HepG2 (cell line): Measurements from ENCODE around the gene PRRT2. TPM values are rescaled to one million over a fixed set of nuclear protein-coding genes. Genes with fewer than 3 reads are reported as not detected.
A peak's percentile ranks its signal among the peaks of the same experiment; 100 is the strongest.

Source experiments
- BCLAF1 ChIP-seq: fragments of 450-650 bp; IDR thresholded peaks from 2 replicates; pipeline ENCODE4 v1.6.1; 2017; ENCODE audit warnings: mild to moderate bottlenecking
- ELF1 ChIP-seq: sonication (generic); formaldehyde crosslinking; IDR thresholded peaks from 2 replicates; pipeline ENCODE4 v1.4.0; 2020; ENCODE audit warnings: missing genetic modification reagents
- ELF3 ChIP-seq: IDR thresholded peaks from 2 replicates; pipeline ENCODE4 v1.6.1; 2016; ENCODE audit warnings: missing genetic modification reagents, missing compliant biosample characterization
- FOXO1 ChIP-seq: sonication (generic); formaldehyde crosslinking; IDR thresholded peaks from 2 replicates; pipeline ENCODE4 v1.4.0; 2020; ENCODE audit warnings: missing genetic modification reagents
- HDAC1 ChIP-seq: sonication (generic); formaldehyde crosslinking; IDR thresholded peaks from 2 replicates; pipeline ENCODE4 v1.5.1; 2020; ENCODE audit warnings: mild to moderate bottlenecking, missing genetic modification reagents
- HDAC2 ChIP-seq: sonication (generic); formaldehyde crosslinking; IDR thresholded peaks from 2 replicates; pipeline ENCODE4 v1.4.0; 2020; ENCODE audit warnings: missing genetic modification reagents
- HOXA5 ChIP-seq: sonication (generic); formaldehyde crosslinking; IDR thresholded peaks from 2 replicates; pipeline ENCODE4 v1.4.0; 2020; ENCODE audit warnings: missing genetic modification reagents
- MEIS2 ChIP-seq: sonication (generic); formaldehyde crosslinking; IDR thresholded peaks from 2 replicates; pipeline ENCODE4 v1.9.0; 2021; ENCODE audit warnings: mild to moderate bottlenecking, missing genetic modification reagents
- MXD4 ChIP-seq: IDR thresholded peaks from 2 replicates; pipeline ENCODE4 v1.6.1; 2016; ENCODE audit warnings: mild to moderate bottlenecking, missing biosample characterization, missing genetic modification reagents
- NFRKB ChIP-seq: fragments of 450-650 bp; IDR thresholded peaks from 2 replicates; pipeline ENCODE4 v1.6.1; 2017
- NR2F1 ChIP-seq, 2 experiments: fragments of 450-650 bp in 1 of 2; formaldehyde crosslinking in 1 of 2; IDR thresholded peaks; 2 replicates each; pipeline versions ENCODE4 v1.5.0 to v1.6.1; 2016 to 2020; ENCODE audit warnings: mild to moderate bottlenecking in 1 of 2, missing compliant biosample characterization in 1 of 2, missing genetic modification reagents in 1 of 2, moderate library complexity in 1 of 2
- STAT5B ChIP-seq: sonication (generic); formaldehyde crosslinking; IDR thresholded peaks from 2 replicates; pipeline ENCODE4 v1.4.0; 2020; ENCODE audit warnings: missing genetic modification reagents
- ZBTB2 ChIP-seq: sonication (generic); formaldehyde crosslinking; IDR thresholded peaks from 2 replicates; pipeline ENCODE4 v1.8.0; 2022; ENCODE audit warnings: low read depth, missing genetic modification reagents
- ZFP41 ChIP-seq: sonication (generic); formaldehyde crosslinking; IDR thresholded peaks from 2 replicates; pipeline ENCODE4 v1.4.0; 2020; ENCODE audit warnings: mild to moderate bottlenecking, missing genetic modification reagents, borderline replicate concordance
- ZNF143 ChIP-seq: sonication (generic); formaldehyde crosslinking; IDR thresholded peaks from 2 replicates; pipeline ENCODE4 v1.4.0; 2020; ENCODE audit warnings: missing genetic modification reagents
- ZNF256 ChIP-seq: sonication (generic); formaldehyde crosslinking; conservative IDR thresholded peaks from 2 replicates; pipeline ENCODE4 v1.4.0; 2020; ENCODE audit warnings: missing genetic modification reagents
- ZNF329 ChIP-seq: sonication (generic); formaldehyde crosslinking; IDR thresholded peaks from 2 replicates; pipeline ENCODE4 v1.9.0; 2021; ENCODE audit warnings: low read depth, mild to moderate bottlenecking, missing genetic modification reagents
- ZNF512 ChIP-seq: sonication (generic); formaldehyde crosslinking; IDR thresholded peaks from 2 replicates; pipeline ENCODE4 v1.4.0; 2020; ENCODE audit warnings: mild to moderate bottlenecking, missing genetic modification reagents
- ZNF652 ChIP-seq: IDR thresholded peaks from 2 replicates; pipeline ENCODE4 v1.6.1; 2016; ENCODE audit warnings: low read depth, borderline replicate concordance
- ZNF773 ChIP-seq: sonication (generic); formaldehyde crosslinking; IDR thresholded peaks from 2 replicates; pipeline ENCODE4 v1.4.0; 2020; ENCODE audit warnings: missing genetic modification reagents, borderline replicate concordance
- polyA plus RNA-seq, 8 experiments: library from polyadenylated mRNA; depleted of rRNA in 3 of 8; stranded (reverse) in 7 of 8; unstranded in 1 of 8; fragments of >200 nt; fragmentation: Illumina TruSeq in 4 of 8; extraction: Trizol in 4 of 8; gene quantifications; 2 replicates each; pipeline versions ENCODE4 v1.2.1 to v1.2.3, GENCODE V29; 2011 to 2016; ENCODE audit warnings: low read depth in 4 of 8, missing spikeins in 1 of 8, mixed read lengths in 1 of 8; ENCODE audit not compliant: insufficient read depth in 1 of 8
- total RNA-seq, 5 experiments: library from RNA; depleted of rRNA; stranded (reverse); fragments of >200 nt; fragmentation: Illumina TruSeq; extraction: Trizol; gene quantifications; 2 replicates each; pipeline ENCODE4 v1.2.3, GENCODE V29; 2016; ENCODE audit warnings: low read depth in 1 of 5

Gene PRRT2
- total and polyA plus RNA-seq, 2 of the 13 experiments (the other 11 are each of a cell fraction or from before 2014, with no cell fraction given): 0.51 to 1.1 TPM

GRCh38 chr16:29848420-29849297 lies 36.7 kb downstream of the PRRT2 start (continued):
- 0 out of 2 replicates have a peak, but pooled peaks have one; percentile 5 for TF ChIP-seq HOXA5 (CRISPR knock-in tag)
- no peak for TF ChIP-seq ZNF652
- no peak for TF ChIP-seq ZBTB2
- TF ChIP-seq ZNF512 (CRISPR knock-in tag): no peak
- 0 out of 2 replicates have a peak, but pooled peaks have one; percentile 32 for TF ChIP-seq ELF3 (CRISPR knock-in tag)
- no peak for TF ChIP-seq NFRKB
- TF ChIP-seq ZNF329: no peak
- peak; percentile 67; the same call in 1 of the 2 replicates for TF ChIP-seq FOXO1
- TF ChIP-seq MEIS2: peak; percentile 35; the same call in 1 of the 2 replicates
- no peak for TF ChIP-seq ZNF773
- TF ChIP-seq HDAC1: 0 out of 2 replicates have a peak, but pooled peaks have one; percentile 54
- peak; percentile 42; the same call in 1 of the 2 replicates for TF ChIP-seq HDAC2 (CRISPR knock-in tag)
- peak; percentile 48; the same call in 1 of the 2 replicates for TF ChIP-seq ELF1 (CRISPR knock-in tag)
- TF ChIP-seq MXD4: no peak
- TF ChIP-seq ZNF256 (CRISPR knock-in tag): no peak
- peak; percentile 49; the same call in 1 of the 2 replicates for TF ChIP-seq ZNF143 (CRISPR knock-in tag)
- TF ChIP-seq ZFP41 (CRISPR knock-in tag): 0 out of 2 replicates have a peak, but pooled peaks have one; percentile 32
- TF ChIP-seq NR2F1 (CRISPR knock-in tag; IDR thresholded peaks at IDR 0.05): no peak
- no peak for TF ChIP-seq BCLAF1
- TF ChIP-seq STAT5B (CRISPR knock-in tag): no peak
